GM10847 (cell line): Measurements from ENCODE around the gene PHEX.

Source experiments
- POLR2A ChIP-seq: IDR thresholded peaks from 2 replicates; pipeline ENCODE4 v1.6.1; 2011; ENCODE audit not compliant: insufficient read length; ENCODE audit errors: extremely low read depth

Gene PHEX

GRCh38 chrX:22032084-22032483 is at the start of gene PHEX:
Gene PHEX (plus strand): TSS chrX:22032325. CDS start chrX:22033006, 681 bp downstream.
- no peak for TF ChIP-seq POLR2A

DNA sequence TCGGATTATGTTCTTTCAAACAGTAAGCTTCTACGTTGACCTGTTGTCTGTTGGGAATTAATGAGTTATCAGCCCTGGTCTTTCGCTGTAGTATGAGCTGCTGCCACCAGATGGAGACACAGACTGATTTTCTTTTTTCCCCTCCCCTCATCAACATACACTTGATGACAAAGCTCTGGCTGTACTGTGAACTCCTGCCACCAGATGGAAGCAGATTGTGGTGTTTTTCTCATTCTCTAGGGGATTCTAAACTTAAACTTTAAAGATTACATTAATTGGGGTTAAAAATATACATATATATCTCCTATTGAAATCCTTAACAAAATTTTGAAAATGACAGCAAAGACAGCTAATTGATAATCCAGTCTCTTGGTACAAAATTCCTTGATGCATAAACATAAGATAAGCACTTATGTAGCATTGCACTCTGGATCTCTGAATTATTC is 46.8 kb upstream of the PHEX start:
- no peak for TF ChIP-seq POLR2A

DNA sequence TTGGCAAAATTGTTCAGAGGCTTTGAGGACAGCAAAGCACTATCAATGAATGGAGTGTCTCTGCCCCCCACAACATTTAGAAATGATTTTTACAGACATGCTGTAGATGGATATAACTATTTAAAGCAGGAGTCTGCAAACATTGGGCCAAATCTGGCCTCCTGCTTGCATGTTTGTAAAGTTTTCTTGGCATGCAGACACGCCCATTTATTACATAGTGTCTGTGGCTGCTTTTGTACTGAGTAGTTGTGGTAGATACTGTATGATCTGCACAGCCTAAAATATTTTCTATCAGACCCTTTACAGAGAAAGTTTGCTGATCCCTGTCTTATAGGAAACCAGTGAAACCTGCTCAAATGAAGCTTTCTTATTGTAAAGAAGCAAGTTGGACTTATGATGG is 45.5 kb upstream of the PHEX start:
- no peak for TF ChIP-seq POLR2A

- no peak for TF ChIP-seq POLR2A
Measured at GRCh38 chrX:21989384-21989783, 42.7 kb upstream of the PHEX start.

GRCh38 chrX:21990832-21991231 is 41.3 kb upstream of the PHEX start:
- TF ChIP-seq POLR2A: no peak

DNA sequence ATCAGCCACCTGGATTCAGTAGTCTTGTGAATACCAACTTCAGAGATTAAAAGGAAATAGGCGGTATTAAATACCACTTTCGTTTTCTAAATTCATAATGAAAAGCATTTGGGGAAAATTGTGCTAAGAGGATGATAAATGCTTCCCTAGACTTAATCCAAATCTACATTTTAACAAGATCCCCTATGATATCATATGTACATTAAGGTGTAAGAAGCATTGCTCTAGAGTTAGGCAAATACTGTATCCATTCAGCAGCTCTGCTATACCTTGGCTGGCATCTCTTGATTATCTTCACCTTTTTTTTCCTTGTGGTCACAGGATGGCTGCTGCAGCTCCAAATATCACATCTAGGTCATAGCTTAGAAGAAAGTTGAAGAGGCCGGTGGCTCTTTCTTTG is 40.6 kb upstream of the PHEX start:
- no peak for TF ChIP-seq POLR2A

GRCh38 chrX:21993265-21993664 is 38.9 kb upstream of the PHEX start:
- TF ChIP-seq POLR2A: no peak

DNA sequence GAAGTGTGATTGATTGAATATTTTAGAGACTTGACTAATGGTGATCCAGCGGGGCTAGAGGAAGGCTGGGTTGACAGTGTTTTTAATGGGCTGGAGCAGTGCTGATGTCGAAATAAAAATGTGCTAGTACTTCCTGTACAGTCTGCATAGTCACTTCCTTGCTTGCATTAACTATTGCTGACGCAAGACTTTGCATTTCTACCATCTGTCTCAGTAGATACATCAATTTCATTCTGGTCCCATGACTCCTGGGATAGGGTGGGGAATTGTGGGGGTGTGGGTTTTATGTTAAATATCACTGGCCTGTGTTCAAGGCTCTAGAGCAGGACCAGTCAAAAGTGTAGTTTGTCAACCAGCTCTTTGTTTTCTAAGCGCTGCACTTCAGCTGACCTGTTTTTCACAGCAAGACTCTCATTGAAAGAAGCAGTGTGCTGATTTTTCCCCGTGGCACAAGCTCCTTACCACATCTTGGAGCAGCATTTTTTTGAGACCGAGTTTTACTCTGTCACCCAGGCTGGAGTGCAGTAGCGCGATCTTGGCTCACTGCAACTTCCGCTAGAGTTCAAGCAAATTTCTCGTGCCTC is 35.2 kb upstream of the PHEX start:
- TF ChIP-seq POLR2A: no peak

GRCh38 chrX:21998037-21998436 is 34.1 kb upstream of the PHEX start:
- TF ChIP-seq POLR2A: no peak

GRCh38 chrX:22004866-22005265 is 27.3 kb upstream of the PHEX start:
- TF ChIP-seq POLR2A: no peak

DNA sequence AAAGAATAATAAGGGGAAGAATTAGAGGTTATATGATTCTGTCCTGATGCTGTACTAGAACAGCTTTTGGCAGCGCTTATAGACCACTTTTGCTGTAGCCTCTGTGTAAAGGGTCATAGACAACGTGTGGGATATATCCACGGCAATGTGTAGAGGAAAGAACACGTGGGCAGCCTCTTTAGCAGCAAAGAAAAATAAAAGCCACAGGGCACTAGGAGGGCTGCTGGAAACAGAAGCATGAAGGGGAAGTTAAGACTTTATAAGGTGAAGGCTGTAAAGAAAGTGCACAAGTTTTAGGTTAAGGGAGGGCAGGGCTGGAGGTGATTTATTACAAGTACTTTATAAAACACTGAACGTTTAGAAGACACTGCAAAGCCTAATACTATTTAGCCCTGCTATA is 20.1 kb upstream of the PHEX start:
- TF ChIP-seq POLR2A: no peak

- TF ChIP-seq POLR2A: no peak
Measured at GRCh38 chrX:22012931-22013330, 19.2 kb upstream of the PHEX start.

- TF ChIP-seq POLR2A: no peak
Measured at GRCh38 chrX:22015139-22015750, 16.9 kb upstream of the PHEX start.

GRCh38 chrX:22021751-22022324 is 10.3 kb upstream of the PHEX start:
- TF ChIP-seq POLR2A: no peak

DNA sequence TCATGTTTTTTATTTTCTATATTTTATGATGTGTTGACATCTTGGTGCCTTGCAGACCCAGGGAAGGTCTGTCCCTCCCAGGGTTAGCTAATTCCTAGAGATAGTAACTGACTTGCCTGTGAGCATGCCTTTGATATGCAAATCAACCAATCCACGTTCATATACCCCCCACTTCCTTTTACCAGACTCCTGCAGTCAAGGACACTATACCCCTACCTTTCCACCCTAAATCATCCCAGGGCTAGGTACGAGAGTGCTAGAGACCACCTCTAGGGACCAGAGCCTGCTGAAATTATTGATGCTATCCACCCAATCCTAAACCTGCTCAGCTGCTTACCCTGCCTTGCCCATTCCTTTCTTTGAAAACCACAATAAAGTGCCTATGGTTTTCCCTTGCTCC is 7.5 kb upstream of the PHEX start:
- no peak for TF ChIP-seq POLR2A

- no peak for TF ChIP-seq POLR2A
Measured at GRCh38 chrX:22025751-22026150, 6.4 kb upstream of the PHEX start.

DNA sequence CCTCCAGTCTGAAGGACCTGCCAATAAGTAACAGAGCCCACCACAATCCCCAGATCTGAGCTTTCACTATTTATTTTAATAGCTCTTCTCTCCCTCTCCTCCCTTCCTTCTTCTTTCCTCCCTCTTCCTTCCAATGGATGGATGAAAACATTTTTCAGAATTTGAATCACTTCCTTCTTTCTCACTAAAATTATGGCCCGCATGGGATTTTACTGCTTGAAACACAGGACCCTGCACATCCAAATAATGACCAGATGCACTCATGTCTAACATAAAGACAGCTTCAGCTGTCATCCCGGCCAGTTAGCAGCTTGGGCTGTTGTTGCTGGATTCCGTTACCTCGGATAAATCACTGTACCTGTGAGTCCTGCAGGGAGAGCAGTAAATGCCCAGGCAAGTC is 5.4 kb upstream of the PHEX start:
- no peak for TF ChIP-seq POLR2A
